AG04449 (cell line): ENCODE measurements around the gene APMAP.

Source experiments
- CTCF ChIA-PET: fragments of 350-600 bp; formaldehyde crosslinking; extraction: SDS; loops from one replicate; lab custom pipeline; 2021; ENCODE audit warnings: antibody characterized with exemption; lab: Yijun Ruan, JAX
- POLR2A ChIA-PET: fragments of 400-600, 350-600 bp; formaldehyde crosslinking; extraction: SDS; loops from one replicate; lab custom pipeline; 2020; ENCODE audit warnings: antibody characterized with exemption, inconsistent platforms; lab: Yijun Ruan, JAX
- DNase-seq: peaks from one replicate; pipeline ENCODE4 v3.0.0-alpha.2; 2010; ENCODE audit warnings: low read depth, low spot score
- H3K4me3 ChIP-seq: 2 replicates; pipeline ENCODE4 v1.5.1; 2011; ENCODE audit warnings: low read depth, mild to moderate bottlenecking, control low read depth, low read length
- TF ChIP-seq, protein P1 (sequence below): IDR thresholded peaks from one replicate; pipeline ENCODE4 v1.5.1; 2011; ENCODE audit warnings: mild to moderate bottlenecking, moderate library complexity, low read length, control low read depth, inconsistent platforms; ENCODE audit not compliant: insufficient read depth; ENCODE audit errors: missing control alignments

The APMAP gene

GRCh38 chr20:24954566-24954965, 38.0 kb downstream of the APMAP start:
- CTCF ChIA-PET, result no interaction called here
- POLR2A ChIA-PET, result no interaction called here

DNA sequence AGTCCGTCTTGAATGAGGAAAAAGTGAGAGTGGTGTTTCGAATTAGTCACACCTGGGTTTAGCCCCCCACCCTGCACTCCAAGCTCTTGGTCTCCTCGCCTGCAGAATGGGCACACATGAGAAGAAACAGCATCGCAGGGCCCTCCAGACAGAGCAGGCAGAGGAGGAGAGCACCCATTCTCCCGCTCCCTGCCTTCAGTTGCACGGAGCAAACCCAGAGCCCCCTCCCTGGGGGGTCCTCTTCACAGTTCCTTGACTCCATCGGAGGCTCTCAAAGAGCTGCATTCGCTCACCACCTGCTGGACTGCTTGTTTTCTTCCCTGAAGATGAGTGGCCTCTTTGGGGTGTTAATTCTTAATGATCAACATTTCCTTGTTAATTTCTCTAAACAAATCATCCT, 38.4 kb downstream of the APMAP start:
- POLR2A ChIA-PET, result no interaction called here
- TF ChIP-seq, protein P1, sequence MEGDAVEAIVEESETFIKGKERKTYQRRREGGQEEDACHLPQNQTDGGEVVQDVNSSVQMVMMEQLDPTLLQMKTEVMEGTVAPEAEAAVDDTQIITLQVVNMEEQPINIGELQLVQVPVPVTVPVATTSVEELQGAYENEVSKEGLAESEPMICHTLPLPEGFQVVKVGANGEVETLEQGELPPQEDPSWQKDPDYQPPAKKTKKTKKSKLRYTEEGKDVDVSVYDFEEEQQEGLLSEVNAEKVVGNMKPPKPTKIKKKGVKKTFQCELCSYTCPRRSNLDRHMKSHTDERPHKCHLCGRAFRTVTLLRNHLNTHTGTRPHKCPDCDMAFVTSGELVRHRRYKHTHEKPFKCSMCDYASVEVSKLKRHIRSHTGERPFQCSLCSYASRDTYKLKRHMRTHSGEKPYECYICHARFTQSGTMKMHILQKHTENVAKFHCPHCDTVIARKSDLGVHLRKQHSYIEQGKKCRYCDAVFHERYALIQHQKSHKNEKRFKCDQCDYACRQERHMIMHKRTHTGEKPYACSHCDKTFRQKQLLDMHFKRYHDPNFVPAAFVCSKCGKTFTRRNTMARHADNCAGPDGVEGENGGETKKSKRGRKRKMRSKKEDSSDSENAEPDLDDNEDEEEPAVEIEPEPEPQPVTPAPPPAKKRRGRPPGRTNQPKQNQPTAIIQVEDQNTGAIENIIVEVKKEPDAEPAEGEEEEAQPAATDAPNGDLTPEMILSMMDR, result no peak
- H3K4me3 ChIP-seq, result no peak overlapping the region
- CTCF ChIA-PET, result interaction anchor here (1.0 kb wide), 1 partner anchor 1017 kb away, joined by 3 read pairs; no protein-coding TSS in a partner anchor
- no peak for DNase-seq

More at GRCh38 chr20:24954566-24954965, 38.0 kb downstream of the APMAP start:
- no peak overlapping the region for H3K4me3 ChIP-seq
- no peak for DNase-seq
- TF ChIP-seq, protein P1, result no peak

- CTCF ChIA-PET, result interaction anchor here (1.0 kb wide), 1 partner anchor 1016 kb away, joined by 3 read pairs; no protein-coding TSS in a partner anchor
- no peak overlapping the region for H3K4me3 ChIP-seq
- DNase-seq, result no peak
- TF ChIP-seq, protein P1, result no peak
- POLR2A ChIA-PET, result no interaction called here
These were observed 38.9 kb downstream of the APMAP start for GRCh38 chr20:24953621-24954133.

DNA sequence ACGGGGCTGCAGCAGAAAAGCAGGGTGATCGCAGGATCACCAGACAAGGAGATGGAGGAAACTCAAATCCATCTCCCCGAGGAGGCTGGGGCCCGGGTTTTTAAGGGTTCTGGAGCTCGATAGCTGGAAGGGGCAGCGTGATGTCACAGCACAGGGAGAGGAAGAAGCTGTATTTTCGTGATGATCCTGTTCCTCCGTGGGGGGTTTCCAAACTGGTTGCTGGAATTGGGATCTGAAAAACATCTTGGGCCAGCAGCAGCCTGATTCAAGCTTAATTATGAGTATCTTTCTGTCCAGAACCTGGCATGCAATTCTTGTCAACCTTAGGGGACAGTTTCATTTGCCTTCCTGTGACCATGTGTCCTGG, 39.4 kb downstream of the APMAP start:
- TF ChIP-seq, protein P1, result no peak
- H3K4me3 ChIP-seq, result no peak overlapping the region
- ChIA-PET CTCF (interaction anchor here (1.0 kb wide), 1 partner anchor 1016 kb away, joined by 3 read pairs; no protein-coding TSS in a partner anchor), POLR2A (no interaction called here)
- DNase-seq, result no peak

DNA sequence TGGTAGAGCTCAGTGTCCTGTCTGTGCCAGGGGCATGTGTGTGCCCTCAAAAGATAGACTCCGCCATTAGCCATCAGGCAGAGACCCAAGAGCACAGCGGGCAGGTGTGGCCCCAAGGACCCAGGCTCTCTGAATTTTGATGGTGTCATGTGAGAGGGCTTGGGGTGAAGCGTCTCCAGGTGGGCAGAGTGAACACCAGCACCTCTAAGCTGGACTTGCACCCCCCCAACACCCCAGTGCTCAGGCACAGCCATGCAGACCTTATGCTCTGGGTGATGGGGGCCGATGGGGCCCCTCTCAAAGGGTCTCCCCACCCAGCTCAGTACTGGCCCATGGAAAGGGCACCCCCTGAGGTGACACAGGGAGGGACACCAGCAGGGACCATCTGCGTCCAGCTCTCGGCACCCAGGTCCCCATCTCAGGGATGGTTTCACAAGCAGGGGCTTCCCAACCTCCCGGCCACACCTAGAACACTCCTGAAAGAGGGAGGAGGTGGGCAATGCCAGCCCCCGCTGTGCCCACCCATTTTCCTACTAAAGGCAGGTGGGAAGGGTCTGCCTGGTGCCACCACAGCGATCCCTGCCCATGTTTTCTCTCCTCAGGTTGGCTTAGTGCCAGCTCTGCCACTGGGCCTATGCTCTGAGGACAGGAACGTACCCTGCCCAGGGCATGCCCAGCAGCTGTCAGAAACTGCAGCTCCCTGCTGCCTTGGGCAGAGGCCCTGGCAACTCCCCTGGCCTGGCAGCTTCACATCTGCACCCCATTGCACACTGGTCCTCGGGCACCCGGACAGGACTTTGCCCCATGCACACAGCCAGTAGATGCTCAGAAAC, 40.0 kb downstream of the APMAP start:
- TF ChIP-seq, protein P1, result no peak
- ChIA-PET CTCF (no interaction called here), POLR2A (no interaction called here)
- H3K4me3 ChIP-seq, result no peak overlapping the region
- no peak for DNase-seq

GRCh38 chr20:24951536-24952083, 40.9 kb downstream of the APMAP start:
- TF ChIP-seq, protein P1, result no peak
- CTCF ChIA-PET, result no interaction called here
- DNase-seq, result no peak
- no peak overlapping the region for H3K4me3 ChIP-seq
- POLR2A ChIA-PET, result no interaction called here
